EH (cell line): Measurements from ENCODE around the gene SLC25A33.
A peak's percentile ranks its signal among the peaks of the same experiment; 100 is the strongest.
"Not testable (repeated sequence)": the region's sequence is repeated elsewhere in the genome, so short reads cannot be mapped to it uniquely, and the experiment has no call there.

Experiments
- DNase-seq: peaks from one replicate; pipeline ENCODE4 v3.0.0-alpha.2; 2015; ENCODE audit warnings: low read depth

SLC25A33 gene

DNA sequence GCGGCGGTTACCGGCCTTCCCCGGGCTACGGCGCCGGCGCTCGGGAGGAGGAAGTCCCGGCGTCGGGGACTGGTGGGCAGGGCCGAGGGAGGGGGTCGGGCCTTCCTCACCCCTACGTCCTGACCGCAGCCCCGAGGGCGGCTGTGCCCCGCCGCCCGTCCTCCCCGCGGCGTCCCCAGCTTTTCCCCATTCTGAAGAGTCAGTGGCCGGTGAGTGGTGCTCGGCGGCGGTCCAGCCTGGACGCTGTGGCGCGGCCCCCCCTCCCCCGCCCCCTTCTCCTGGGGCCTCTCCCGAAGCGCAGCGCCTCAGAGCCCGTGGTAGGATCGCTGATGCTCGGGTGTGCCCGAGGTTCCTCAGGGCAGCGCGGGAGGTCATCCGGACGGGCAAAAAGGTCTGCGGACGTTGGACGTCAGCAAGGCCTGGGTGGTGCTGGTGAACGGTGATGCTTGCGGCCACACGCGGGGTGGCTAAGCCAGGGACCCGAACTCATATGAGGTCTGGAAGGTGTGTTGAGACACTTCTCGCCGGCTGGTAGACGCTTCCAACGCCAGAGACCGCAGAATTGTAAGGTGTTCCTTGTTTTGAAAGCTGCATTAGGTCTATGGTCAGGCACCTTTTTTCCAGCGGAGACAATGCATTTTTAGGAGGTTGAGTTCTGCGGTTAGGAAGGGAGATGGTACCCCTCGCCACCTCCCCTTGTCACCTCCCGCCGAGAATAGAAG is 725 bp downstream of the SLC25A33 start:
- peak; percentile 62 for DNase-seq

- DNase-seq, result peak; percentile 65
Observed at GRCh38 chr1:9542430-9542829, 3.2 kb downstream of the SLC25A33 start.

- DNase-seq, result no peak
Observed at GRCh38 chr1:9544926-9545325, 5.7 kb downstream of the SLC25A33 start.

GRCh38 chr1:9549955-9550546 is 10.8 kb downstream of the SLC25A33 start:
- no peak for DNase-seq

- DNase-seq, result no peak
Observed at GRCh38 chr1:9551984-9552383, 12.7 kb downstream of the SLC25A33 start.

DNA sequence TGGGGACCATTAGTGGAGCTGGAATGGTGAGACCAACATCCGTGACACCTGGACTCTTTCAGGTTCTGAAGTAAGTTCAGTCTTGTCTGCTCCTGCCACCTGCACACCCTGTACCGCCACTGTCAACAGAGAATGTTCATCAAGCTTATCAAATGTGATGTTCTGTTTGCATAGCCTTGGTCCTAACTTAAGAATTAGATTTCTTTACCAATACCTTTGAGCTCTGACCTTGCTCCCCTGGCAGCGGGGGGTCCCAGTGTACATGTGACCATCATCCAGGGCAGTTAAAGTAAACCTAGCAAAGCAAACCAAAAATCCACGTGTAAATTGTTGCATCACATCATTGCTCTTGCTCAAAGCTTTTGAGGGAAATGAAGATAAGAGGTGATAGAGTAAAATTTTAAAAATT is 14.5 kb downstream of the SLC25A33 start:
- no peak for DNase-seq

DNA sequence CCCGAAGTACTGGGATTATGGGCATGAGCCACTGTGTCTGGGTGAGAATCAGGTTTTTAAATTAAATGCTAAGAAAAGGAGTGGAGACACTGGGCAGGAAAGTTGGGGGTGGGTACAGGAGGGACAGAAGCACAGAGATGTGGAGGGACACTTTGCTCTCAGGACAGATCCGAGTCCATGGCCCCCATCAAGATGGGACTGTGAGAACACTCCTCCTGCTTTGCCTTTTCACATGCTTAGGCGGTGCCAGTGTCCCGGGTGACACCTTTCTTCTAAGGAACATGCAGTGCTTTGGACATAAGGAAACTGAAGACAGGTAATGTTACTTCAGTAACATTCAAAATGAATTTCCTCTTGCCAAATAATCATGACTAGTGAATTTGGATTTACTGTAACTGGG is 16.7 kb downstream of the SLC25A33 start:
- no peak for DNase-seq

DNA sequence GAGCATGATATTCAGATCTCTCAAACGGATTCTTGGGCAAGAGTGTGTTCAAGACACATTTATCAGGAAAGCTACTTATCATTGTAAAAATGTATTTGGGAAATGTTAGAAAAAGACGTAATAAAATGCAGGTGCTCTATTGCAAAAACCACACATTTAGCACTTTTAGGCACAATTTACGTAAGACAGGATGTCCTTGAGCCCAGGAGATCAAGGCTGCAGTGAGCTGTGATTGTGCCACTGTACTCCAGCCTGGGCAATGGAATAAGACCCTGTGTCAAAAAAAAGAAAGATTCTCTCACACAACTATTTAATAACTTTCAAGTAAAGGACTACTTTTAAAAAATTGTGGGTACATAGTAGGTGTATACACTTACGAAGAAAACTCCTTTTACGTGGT is 18.4 kb downstream of the SLC25A33 start:
- no peak for DNase-seq

GRCh38 chr1:9558271-9558945 is 19.1 kb downstream of the SLC25A33 start:
- DNase-seq, result no peak

- peak; percentile 39 for DNase-seq
Observed at GRCh38 chr1:9558946-9559545, 19.8 kb downstream of the SLC25A33 start.

GRCh38 chr1:9559673-9560072 is 20.4 kb downstream of the SLC25A33 start:
- no peak for DNase-seq

- not testable (repeated sequence) for DNase-seq
Observed at GRCh38 chr1:9560090-9560489, 20.8 kb downstream of the SLC25A33 start.

GRCh38 chr1:9561429-9561828 is 22.2 kb downstream of the SLC25A33 start:
- DNase-seq, result peak; percentile 90

GRCh38 chr1:9569267-9569666 is 30.0 kb downstream of the SLC25A33 start:
- DNase-seq, result no peak

GRCh38 chr1:9570886-9571529 is 31.7 kb downstream of the SLC25A33 start:
- DNase-seq, result not testable (repeated sequence)

DNA sequence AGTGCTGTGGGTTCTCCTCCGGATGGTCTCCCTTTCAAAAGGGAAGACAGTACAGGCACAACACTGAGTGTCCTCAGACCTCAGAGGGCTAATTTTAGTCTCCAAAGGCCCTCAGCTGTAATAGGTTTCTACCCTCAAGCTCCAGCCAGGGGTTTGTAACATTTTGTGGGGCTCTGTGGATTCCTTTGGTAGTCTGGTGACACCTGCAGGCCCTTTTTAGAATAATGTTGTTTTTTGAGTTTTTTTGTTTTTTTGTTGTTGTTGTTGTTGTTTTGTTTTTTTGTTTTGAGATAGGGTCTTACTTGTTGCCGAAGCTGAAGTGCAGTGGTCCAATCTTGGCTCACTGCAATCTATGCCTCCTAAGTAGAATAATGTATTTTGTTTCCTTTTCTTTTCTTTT is 34.5 kb downstream of the SLC25A33 start:
- peak; percentile 38 for DNase-seq

DNA sequence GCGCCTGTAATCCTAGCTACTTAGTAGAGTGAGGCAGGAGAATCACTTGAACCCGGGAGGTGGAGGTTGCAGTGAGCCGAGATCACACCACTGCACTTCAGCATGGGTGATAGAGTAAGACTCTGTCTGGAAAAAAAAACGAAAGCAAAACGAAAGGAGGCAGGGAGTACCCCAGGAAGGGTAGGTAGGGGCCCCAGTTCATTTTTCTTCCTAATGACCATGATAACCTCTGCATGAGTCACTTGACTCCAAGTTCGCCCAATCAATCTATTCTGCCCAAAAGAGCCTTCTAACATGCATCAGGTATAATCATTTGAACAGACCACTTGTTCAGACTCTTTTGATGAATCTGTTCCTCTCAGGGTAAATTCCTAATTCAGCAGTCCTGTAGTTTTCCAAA is 36.2 kb downstream of the SLC25A33 start:
- no peak for DNase-seq

GRCh38 chr1:9576903-9577302 is 37.6 kb downstream of the SLC25A33 start:
- DNase-seq, result no peak

DNA sequence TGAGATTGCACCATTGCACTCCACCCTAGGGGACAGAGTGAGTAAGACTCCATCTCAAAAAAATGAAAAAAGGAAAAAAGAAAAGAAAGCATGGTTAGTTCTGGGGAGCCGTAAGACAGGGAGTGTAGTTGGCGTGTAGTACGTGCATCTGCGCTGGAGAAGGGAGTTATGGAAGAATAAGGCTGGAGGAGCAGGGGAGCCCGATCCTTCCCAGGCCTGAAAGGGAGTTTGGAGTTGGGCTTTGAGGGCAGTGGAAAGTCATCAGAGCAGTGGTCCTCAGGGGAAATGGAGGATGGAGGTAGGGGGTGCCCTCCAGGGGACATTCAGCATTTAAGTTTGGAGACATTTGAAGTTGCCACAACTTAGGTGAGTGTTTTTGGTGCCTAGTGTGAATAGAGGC is 38.2 kb downstream of the SLC25A33 start:
- DNase-seq, result no peak

DNA sequence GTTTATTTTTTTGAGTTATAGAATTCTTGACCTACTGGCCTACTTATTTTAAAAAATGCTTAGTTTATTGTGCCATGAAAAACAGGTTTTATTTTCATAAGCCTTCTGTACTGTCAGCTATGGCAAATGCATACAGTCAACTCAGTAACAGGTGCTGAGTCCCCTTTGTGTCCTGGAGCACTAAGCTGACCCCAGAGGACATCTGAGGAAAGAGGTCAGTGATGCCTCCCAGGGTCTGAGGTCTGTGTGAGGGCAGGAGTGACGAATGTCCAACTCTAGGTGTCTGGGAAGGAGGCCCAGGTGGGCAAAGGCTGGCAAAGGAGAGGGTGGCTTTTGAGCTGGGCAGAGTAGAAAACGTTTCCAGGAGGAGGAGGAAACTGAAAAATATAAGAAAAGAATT is 41.7 kb downstream of the SLC25A33 start:
- no peak for DNase-seq

- DNase-seq, result no peak
Observed at GRCh38 chr1:9586147-9586766, 47.0 kb downstream of the SLC25A33 start.

DNA sequence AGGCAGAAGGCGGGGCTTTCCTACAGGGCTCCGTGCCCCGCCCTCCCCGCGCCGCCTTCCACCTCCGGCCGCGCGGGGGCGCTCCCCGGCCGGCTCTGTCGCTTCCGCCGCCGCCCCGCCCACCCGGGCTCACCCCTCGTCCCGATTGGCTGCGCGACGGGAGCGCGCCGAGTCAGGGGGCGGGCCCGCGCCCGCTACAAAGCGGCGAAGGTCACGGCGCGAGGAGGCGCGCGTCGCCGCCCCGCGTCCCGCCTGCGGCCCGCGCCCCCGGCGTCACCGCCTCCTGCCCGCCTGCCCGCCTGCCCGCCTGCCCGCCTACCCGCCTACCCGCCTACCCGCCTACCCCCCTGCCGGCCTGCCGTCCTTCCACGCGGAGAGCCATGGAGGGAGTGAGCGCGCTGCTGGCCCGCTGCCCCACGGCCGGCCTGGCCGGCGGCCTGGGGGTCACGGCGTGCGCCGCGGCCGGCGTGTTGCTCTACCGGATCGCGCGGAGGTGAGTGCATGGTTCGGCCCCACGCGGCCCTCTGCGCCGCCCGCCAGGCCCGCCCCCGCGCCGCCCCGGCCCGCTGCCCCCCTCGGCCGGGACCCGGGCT is 49.4 kb downstream of the SLC25A33 start, which contains the start of gene TMEM201:
TMEM201 (plus strand) TSS at position 361 of the 593 bp plus-strand sequence; CDS start at position 381, 20 bp downstream.
- DNase-seq, result peak; percentile 91
